Activated T-cell treated with anti-CD3 and anti-CD28 coated beads for 24 hours (primary cell): ENCODE data around the gene ST8SIA3.

Experiments
- DNase-seq: peaks from one replicate; pipeline ENCODE4 v3.0.0-alpha.2; 2020; ENCODE audit warnings: low read depth

The ST8SIA3 gene

GRCh38 chr18:57352271-57352701 is at the start of gene ST8SIA3:
Gene ST8SIA3 (plus strand): TSS chr18:57352557. CDS start chr18:57352847, 290 bp downstream.
- no peak for DNase-seq

DNA sequence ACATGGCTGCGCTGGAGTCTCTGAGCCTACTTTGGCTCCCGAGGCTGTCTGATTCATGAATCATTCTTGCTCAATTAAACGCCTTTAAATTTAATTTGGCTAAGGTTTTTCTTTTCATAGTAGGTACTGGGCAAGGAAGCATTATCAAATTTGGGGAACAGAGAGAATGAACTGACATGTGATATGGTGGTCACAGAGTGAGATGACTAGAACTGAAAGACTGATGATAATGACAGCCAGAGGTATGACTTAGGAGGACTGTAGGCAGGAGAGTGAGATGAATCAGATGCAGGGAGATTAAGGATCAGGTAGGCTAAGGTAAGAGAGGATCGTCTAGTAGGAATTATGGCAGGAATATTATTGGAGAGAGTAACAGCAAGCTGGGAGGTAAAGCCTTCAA is 40.9 kb upstream of the ST8SIA3 start:
- no peak for DNase-seq

DNA sequence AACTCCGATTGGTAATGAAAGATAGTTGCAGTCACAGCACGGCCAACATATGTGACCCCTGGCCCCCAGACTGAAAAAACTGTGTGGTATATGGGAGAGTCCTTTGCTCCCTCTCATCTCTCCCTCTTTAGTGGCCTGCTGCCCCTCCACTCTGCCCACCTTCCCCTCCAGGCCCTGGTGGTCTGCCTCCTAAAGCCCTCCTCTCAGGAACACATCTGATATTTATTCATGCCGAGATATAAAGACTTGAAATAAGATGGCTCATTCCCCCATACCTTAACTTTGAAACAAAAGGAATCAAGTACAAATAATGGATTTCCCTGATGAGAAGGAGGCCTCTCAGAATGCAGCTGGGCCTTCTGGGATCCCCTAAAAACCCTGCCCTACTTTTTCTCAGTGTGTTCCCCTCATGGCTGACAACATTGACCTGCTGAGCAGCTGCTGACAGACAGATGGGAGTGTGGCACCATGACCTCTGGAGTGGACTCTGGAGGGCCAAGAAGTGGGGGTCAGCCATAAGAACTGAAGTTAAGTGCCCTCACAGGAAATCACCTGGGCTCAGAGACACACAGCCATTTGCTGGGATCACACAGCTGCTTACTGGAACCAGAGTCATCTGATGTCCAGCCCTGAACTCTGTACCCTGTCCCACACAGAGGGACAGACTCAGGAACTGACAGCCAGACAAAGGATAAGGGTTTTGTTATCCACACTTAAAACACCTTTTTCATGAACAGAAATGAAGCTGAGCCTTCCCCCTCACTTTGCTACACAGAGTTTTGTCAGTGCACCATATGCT is 39.8 kb upstream of the ST8SIA3 start:
- DNase-seq, result no peak

DNA sequence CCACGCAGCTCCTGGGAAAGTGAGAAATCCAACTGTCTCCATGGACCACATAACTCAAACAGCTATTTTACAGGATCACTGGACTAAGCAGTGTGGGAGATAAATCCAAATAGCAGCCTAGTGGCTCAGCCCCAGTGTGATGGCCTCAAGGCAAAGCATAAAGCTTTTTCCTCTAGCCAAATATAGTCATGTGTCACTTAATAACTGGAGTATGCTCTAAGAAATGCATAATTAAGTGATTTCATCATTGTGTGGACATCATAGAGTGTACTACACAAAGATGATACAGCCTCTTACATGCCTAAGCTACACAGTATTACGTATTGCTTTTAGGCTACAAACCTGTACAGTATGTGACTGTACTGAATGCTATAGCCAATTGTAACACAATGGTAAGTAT is 31.8 kb upstream of the ST8SIA3 start:
- no peak for DNase-seq

GRCh38 chr18:57325491-57326166 is 26.7 kb upstream of the ST8SIA3 start:
- DNase-seq, result no peak

DNA sequence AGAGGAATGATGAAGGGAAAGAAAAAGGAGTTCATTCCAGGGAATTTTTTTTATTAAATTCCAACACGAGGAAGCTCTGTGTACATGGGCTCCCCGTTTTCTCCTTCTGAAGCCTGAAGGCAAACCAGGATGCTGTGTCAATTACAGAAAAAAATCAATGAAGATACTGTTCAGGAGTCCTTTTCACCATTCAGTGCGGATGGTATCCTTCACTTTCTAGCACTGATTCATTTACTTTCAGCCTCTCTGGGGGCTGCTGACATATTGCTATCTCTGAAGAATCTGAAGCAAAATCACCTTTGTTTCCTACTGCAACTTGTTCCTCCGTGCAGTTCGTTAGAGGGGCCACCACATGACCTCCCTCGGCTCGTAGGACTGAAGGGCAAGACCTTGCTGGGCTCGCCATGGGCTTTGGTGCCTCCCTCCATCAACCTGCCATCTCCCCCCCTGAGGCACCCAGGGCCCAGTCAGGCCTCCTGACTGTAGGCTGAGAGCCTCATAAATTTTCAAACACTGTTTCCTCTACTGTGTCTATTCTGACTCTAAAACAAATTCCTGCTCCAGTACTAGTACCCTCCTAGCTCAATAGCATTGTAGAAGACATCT is 25.5 kb upstream of the ST8SIA3 start:
- no peak for DNase-seq

DNA sequence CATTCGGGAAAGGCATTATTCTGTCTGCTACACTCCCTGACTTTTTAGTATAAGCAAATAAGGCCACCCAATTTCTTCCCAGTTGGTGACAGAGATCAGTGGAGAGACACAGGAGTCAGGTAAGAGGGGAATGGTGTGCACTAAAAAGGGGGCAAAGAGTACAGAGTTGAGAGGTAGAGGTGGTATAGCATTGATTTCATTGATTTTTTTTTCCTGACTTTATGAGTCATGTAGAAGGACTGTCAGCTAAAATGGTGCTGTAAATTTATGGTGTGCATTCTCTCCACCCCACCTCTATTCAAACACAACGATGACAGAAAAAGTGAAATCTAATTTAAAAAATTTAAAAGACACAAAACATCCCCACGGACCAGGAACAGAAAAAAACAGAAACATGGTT is 23.7 kb upstream of the ST8SIA3 start:
- DNase-seq, result no peak

- DNase-seq, result no peak
Measured at GRCh38 chr18:57329856-57330255, 22.5 kb upstream of the ST8SIA3 start.

DNA sequence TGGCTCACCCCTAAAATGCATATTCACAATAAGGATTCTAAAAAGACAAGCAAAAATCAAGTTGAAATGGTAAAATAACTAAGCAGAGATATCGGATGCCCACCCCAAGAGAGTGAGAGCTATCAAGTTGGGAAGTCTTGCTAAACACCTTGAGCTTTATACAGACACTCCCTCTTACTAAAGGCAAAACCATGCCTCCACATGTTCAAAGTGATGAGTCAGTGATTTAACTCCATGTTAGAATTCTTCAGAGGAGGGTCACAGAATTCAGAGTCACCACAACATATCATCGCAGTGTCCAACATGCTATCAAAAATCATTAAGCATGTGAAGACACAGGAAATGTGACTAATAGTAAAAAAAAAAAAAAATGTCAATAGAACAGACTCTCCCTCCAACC is 20.6 kb upstream of the ST8SIA3 start:
- DNase-seq, result no peak

DNA sequence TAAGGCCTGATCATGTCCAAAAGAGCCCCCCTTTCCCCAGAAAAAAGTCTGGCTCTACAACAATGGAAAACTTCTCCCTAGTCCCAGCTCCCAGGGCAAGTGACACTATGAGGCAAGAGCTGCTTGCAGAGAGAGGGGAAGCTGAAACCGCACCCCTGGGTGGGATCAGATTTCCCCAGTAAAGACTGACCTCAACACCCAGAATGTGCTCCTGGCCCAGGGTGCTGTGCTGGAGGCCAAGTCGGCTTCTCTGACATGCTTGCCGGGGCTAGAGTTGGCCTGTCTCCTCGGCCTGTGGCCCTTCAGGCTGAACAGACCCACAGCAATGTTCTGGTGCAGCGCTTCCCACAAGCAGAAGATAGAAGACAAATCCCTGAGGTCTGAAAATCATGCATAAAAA is 18.4 kb upstream of the ST8SIA3 start:
- no peak for DNase-seq

DNA sequence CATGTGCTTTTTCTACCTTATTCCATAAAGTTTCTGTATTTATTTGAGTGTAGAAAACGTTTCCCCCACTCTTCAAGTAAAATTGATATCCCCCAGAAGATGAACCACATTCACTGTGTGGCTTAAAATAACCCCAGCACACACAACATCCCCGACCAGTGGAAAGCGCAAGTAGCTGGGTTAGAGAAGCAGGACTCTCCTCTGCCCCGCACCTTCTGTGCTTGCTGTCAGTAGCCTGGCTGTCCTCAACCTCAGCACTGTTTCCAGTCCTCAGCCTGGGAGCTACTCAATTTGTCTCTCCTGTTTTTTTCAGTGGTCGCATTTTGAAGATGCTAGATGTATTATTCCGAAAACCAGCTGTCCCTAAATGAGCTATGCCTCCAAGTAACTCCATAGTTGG is 18.0 kb upstream of the ST8SIA3 start:
- DNase-seq, result no peak

- DNase-seq, result no peak
Measured at GRCh38 chr18:57336343-57336742, 16.0 kb upstream of the ST8SIA3 start.

GRCh38 chr18:57337890-57338289 is 14.5 kb upstream of the ST8SIA3 start:
- DNase-seq, result no peak

GRCh38 chr18:57343833-57344232 is 8.5 kb upstream of the ST8SIA3 start:
- DNase-seq, result no peak

DNA sequence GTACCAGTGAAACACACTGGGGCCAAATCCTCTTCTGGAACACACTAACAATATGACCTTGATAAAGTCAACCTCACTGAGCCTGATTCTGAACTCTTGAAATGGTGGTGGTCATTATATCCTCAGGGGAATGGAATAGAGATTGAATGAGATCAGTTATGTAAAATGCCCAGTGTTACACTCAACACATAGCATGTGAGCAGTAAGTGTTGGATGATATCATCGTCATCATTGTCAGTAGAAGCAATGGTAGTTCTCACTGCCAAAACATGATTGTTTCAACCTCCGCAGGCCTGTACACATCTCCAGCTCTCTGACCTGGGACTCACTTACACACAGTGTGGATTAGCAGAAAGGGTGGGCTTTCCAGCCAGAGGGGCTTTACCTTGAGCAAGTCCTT is 5.5 kb upstream of the ST8SIA3 start:
- DNase-seq, result no peak

DNA sequence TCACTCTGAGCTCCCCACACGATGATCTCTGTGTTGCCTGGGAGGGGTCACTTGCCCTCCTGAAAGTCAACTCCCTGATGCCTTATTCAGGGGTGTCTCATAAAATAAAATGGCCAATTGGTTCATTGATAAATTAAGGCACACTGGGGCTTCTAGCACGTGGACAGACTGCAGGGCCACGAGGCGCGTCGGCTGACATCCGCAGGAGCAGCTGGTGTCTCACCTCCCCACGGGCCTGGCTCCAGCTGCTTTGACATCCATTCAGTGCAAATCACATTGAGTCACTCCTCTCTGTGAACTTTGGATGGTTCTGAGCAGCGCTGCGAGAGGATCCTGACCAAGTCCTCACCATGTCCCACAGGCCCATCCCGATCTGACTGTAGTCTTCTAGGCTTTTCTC is 4.6 kb upstream of the ST8SIA3 start:
- DNase-seq, result no peak

DNA sequence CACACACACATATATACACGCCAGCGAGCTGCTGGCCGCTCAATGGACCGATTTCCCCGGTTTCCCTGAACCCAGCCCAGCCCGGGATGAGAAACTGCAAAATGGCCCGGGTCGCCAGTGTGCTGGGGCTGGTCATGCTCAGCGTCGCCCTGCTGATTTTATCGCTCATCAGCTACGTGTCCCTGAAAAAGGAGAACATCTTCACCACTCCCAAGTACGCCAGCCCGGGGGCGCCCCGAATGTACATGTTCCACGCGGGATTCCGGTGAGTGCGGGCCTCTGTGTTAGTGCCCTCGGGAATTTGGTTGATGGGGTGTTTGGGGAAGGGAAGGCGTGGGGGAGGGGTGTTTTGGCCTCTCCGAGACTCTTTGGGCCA is 392 bp downstream of the ST8SIA3 start:
- no peak for DNase-seq

DNA sequence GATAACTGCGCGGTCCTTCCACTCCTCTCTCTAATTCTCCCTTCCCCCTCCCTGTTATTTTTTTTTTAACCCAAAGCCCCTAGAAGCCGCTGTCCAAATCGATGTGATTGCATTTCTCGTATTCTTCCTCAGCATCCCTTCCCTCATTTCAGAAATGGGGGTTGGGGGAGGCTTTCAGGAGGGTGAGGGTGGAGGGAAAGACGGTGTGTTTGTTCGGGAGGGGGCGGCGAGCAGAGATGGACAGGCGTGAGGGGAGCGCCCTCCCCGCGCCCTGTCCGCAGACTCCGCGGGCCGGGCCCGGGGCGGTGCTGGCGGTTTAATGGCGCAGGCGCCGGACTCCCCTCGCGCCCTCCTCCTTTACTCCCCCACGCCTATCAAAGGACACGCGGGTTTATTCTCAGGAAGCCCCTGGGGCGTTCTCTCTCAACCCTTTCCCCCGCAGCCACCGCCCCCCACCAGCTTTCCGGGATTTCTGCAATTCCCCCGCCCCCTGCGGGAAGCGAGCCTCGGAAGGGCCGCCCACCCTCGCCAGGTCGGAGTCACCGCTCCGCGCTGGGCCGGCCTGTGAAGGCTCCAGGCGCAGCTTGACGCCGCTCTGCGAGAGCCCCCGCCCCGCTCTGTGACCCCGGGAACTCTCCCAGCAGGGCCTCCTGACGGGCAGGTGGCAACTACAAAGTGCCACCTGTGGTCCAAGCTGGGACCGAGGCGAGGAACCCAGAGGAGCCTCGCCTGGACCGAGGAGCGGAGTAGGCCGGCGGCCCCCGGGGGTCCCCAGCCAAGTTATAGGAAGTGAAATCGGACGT is 981 bp downstream of the ST8SIA3 start:
- DNase-seq, result no peak

DNA sequence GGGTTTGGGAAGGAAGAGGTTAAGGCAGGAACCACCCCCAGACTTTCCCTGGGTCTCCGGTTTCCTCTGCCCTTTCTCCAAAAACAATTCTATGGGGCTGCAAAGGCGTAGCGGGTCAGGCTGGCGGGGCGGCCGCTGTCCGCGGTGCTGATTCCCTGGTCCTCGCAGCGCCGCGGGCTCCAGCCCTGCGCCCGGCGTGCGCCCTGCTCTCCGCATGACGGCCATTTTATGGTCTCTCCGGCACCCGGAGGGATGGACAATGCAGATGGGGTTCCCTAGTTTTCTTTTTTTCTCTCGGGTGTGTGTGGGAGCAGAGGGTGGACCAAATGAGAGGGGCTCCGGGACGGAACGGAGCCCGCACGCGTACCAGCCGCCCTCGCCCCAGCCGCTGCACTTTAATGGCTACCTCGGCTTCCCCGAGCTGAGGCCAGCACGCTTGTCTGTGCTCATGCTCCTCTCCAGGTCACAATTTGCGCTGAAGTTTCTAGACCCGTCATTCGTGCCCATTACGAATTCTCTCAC is 1.6 kb downstream of the ST8SIA3 start:
- DNase-seq, result no peak

- DNase-seq, result no peak
Measured at GRCh38 chr18:57359433-57359832, 7.1 kb downstream of the ST8SIA3 start.

GRCh38 chr18:57362714-57363113 is 10.4 kb downstream of the ST8SIA3 start:
- DNase-seq, result no peak

DNA sequence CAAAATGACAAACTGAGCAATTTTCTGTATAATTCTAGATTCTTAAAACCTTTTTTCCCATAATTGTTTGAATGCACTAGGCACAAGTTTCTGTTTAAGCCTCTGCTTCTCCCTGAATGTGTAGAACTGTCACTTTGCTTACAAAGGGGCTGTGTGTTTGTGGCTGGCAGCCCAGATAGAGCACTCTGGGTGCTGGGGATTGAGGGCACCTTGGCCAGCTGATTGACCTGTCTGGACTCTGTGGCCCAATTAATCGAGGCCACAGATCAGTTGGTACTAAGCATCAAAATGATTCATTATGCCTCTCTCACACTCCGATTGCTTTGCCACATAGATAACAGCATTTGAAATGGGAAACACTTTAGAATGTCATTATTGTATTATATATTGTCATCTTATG is 12.1 kb downstream of the ST8SIA3 start:
- DNase-seq, result no peak
